ENCODE results near the gene AP3S2. TPM values are rescaled to one million over a fixed set of nuclear protein-coding genes. Genes with fewer than 3 reads are reported as not detected.

AP3S2 gene
- total RNA-seq, 1 donor from 2014 or later, result 30.9 TPM

- no peak for TF ChIP-seq CTCF (IDR thresholded peaks at IDR 0.05; ENCODE audit: unreplicated experiment)
- Mint-ChIP-seq H3K27ac (no peak overlapping the region), H3K4me3 (ENCODE audit: low read depth) (no peak overlapping the region), H3K27me3 (peaks cover 37% of the 10 kb centered on the region), H3K9me3 (ENCODE audit: low read depth) (peaks cover 4% of the 10 kb centered on the region), H3K36me3 (ENCODE audit: insufficient read depth) (peaks cover 3% of the 10 kb centered on the region), H3K4me1 (ENCODE audit: low read depth) (peaks cover 4% of the 10 kb centered on the region)
- no peak for DNase-seq (ENCODE audit: low spot score, unreplicated experiment)
Observed at GRCh38 chr15:89812847-89813320, 80.9 kb downstream of the AP3S2 start.

GRCh38 chr15:89812011-89812846, 81.6 kb downstream of the AP3S2 start:
- peaks cover 4% of the 10 kb centered on the region for H3K9me3 Mint-ChIP-seq (ENCODE audit: low read depth)
- DNase-seq (ENCODE audit: low spot score, unreplicated experiment), result no peak
- no peak overlapping the region for H3K4me3 Mint-ChIP-seq (ENCODE audit: low read depth)
- H3K4me1 Mint-ChIP-seq (ENCODE audit: low read depth), result peaks cover 7% of the 10 kb centered on the region
- TF ChIP-seq CTCF (IDR thresholded peaks at IDR 0.05; ENCODE audit: unreplicated experiment), result no peak
- no peak overlapping the region for H3K27ac Mint-ChIP-seq
- H3K36me3 Mint-ChIP-seq (ENCODE audit: insufficient read depth), result peaks cover 3% of the 10 kb centered on the region
- peaks cover 33% of the 10 kb centered on the region for H3K27me3 Mint-ChIP-seq

- H3K4me1 Mint-ChIP-seq (ENCODE audit: low read depth), result peaks cover 14% of the 10 kb centered on the region
- H3K9me3 Mint-ChIP-seq (ENCODE audit: low read depth), result no peaks in the 10 kb centered on the region
- TF ChIP-seq CTCF (IDR thresholded peaks at IDR 0.05; ENCODE audit: unreplicated experiment), result no peak
- peaks cover 22% of the 10 kb centered on the region for H3K27me3 Mint-ChIP-seq
- DNase-seq (ENCODE audit: low spot score, unreplicated experiment), result no peak
- H3K4me3 Mint-ChIP-seq (ENCODE audit: low read depth), result no peak overlapping the region
- H3K27ac Mint-ChIP-seq, result no peak overlapping the region
- H3K36me3 Mint-ChIP-seq (ENCODE audit: insufficient read depth), result peaks cover 1% of the 10 kb centered on the region
Observed at GRCh38 chr15:89810837-89811236, 83.0 kb downstream of the AP3S2 start.

DNA sequence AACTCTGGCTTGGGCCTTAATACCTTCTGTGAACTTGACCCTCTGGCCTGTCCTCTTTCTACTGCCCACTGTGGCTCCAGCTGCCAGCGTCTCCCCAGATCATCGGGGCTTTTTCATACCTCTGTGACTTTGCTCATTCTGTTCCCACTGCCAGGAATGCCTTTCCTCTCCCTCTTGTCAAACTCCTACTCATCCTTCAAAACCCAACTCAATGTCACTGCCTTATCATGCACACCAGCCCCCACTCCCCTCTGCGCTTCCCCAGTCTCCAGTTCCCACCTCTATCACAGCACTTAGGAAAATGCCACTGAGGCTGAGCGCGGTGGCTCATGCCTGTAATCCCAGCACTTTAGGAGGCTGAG, 84.0 kb downstream of the AP3S2 start:
- Mint-ChIP-seq H3K27ac (no peak overlapping the region), H3K4me3 (ENCODE audit: low read depth) (no peak overlapping the region), H3K4me1 (ENCODE audit: low read depth) (peaks cover 14% of the 10 kb centered on the region), H3K9me3 (ENCODE audit: low read depth) (no peaks in the 10 kb centered on the region), H3K36me3 (ENCODE audit: insufficient read depth) (no peaks in the 10 kb centered on the region), H3K27me3 (peaks cover 14% of the 10 kb centered on the region)
- TF ChIP-seq CTCF (IDR thresholded peaks at IDR 0.05; ENCODE audit: unreplicated experiment), result no peak
- no peak for DNase-seq (ENCODE audit: low spot score, unreplicated experiment)

DNA sequence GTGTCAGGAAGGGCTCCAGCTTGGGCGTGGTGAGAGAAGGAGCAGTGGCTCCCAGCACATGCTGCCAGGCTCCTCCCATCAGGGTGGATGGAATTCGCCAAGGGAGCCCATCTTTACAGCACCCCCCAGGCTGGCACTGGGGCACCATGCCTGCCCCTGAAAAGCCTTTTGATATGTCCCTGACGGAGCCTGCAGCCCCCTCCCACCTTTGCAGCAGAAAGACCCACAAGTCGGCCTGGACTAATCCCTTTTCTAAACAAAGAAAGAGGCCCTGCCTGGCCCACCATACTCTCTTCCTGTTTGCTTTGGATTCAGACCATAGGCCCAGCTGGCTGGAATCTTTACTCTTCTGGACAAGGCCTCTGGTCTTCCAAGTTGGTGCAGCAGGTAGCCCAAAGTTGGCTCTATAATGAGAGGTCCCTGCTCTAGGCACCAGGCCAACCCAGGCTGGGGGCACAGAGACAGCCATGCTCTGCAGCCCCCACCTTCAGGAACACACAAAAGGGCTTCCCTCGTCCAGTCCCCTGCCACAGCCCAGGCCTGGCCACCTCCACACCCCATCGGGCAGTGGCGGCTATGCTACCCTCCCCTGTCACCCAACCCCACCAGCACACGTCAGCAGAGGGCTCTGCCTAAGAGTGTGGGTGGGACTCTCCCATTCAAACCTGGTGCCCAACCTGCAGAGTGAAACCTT, 84.6 kb downstream of the AP3S2 start:
- H3K27ac Mint-ChIP-seq, result no peak overlapping the region
- H3K4me1 Mint-ChIP-seq (ENCODE audit: low read depth), result peaks cover 14% of the 10 kb centered on the region
- H3K4me3 Mint-ChIP-seq (ENCODE audit: low read depth), result no peak overlapping the region
- no peaks in the 10 kb centered on the region for H3K36me3 Mint-ChIP-seq (ENCODE audit: insufficient read depth)
- no peak for DNase-seq (ENCODE audit: low spot score, unreplicated experiment)
- TF ChIP-seq CTCF (IDR thresholded peaks at IDR 0.05; ENCODE audit: unreplicated experiment), result no peak
- H3K9me3 Mint-ChIP-seq (ENCODE audit: low read depth), result no peaks in the 10 kb centered on the region
- H3K27me3 Mint-ChIP-seq, result peaks cover 16% of the 10 kb centered on the region

All from progenitor cell of endocrine pancreas (in vitro differentiated cells).